NB4 (cell line): ENCODE data around the gene HELLS.

Source experiments
- CTCF ChIP-seq: IDR thresholded peaks from one replicate; pipeline ENCODE4 v1.5.1; 2012; ENCODE audit warnings: low read depth, low read length
- POLR2A ChIP-seq: IDR thresholded peaks from 2 replicates; pipeline ENCODE4 v1.6.1; 2011; ENCODE audit warnings: mild to moderate bottlenecking; ENCODE audit not compliant: insufficient read length; ENCODE audit errors: extremely low read depth
- TF ChIP-seq, protein P1 (sequence below): IDR thresholded peaks from 2 replicates; pipeline ENCODE4 v1.6.1; 2011; ENCODE audit warnings: low read depth, low read length

DNA sequence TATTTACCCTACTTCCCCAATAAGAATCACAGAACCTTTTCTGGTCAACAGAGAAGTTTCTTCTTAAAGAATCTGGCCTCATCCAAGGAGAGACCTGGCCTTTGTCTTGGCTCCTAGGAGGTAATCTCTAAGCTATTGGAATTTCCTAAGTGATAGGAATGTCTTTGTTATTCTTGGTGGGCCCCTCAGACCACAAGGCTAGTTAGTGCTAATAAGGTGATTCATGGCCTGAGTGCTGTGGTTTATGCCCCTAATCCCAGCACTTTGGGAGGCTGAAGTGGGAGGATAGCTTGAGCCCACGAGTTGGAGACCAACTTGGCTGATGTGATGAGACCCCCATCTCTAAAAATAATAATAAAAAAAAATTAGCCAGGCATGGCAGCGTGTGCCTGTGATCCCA is 78.0 kb downstream of the HELLS start:
- no peak for TF ChIP-seq CTCF
- no peak for TF ChIP-seq POLR2A
- TF ChIP-seq, protein P1, sequence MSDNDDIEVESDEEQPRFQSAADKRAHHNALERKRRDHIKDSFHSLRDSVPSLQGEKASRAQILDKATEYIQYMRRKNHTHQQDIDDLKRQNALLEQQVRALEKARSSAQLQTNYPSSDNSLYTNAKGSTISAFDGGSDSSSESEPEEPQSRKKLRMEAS = no peak
